HEK293 (cell line): ENCODE results near the gene LHFPL6.
A peak's percentile ranks its signal among the peaks of the same experiment; 100 is the strongest.

Source experiments
- EGR2 ChIP-seq: fragments of 450-650 bp; formaldehyde crosslinking; IDR thresholded peaks from 2 replicates; pipeline ENCODE4 v1.5.1; 2016; ENCODE audit warnings: low read depth, missing biosample characterization, missing genetic modification characterization
- OVOL3 ChIP-seq: fragments of 450-650 bp; formaldehyde crosslinking; IDR thresholded peaks from 2 replicates; pipeline ENCODE4 v1.5.1; 2016; ENCODE audit warnings: missing biosample characterization, missing genetic modification characterization
- SCRT1 ChIP-seq: fragments of 450-650 bp; formaldehyde crosslinking; IDR thresholded peaks from 2 replicates; pipeline ENCODE4 v1.5.1; 2016; ENCODE audit warnings: missing biosample characterization, missing genetic modification characterization, borderline replicate concordance
- SP2 ChIP-seq: fragments of 450-650 bp; formaldehyde crosslinking; IDR thresholded peaks from 2 replicates; pipeline ENCODE4 v1.5.1; 2016; ENCODE audit warnings: missing biosample characterization, missing genetic modification characterization
- WT1 ChIP-seq: fragments of 450-650 bp; formaldehyde crosslinking; IDR thresholded peaks from 2 replicates; pipeline ENCODE4 v1.5.1; 2016; ENCODE audit warnings: missing biosample characterization, missing genetic modification characterization
- ZFHX2 ChIP-seq: fragments of 450-650 bp; formaldehyde crosslinking; conservative IDR thresholded peaks from 2 replicates; pipeline ENCODE4 v1.5.1; 2016; ENCODE audit warnings: missing biosample characterization, missing genetic modification characterization
- ZNF112 ChIP-seq: fragments of 450-650 bp; formaldehyde crosslinking; IDR thresholded peaks from 2 replicates; pipeline ENCODE4 v1.5.0; 2017; ENCODE audit warnings: missing biosample characterization, missing genetic modification characterization
- ZNF138 ChIP-seq: fragments of 450-650 bp; formaldehyde crosslinking; IDR thresholded peaks from 2 replicates; pipeline ENCODE4 v1.5.1; 2016; ENCODE audit warnings: missing biosample characterization, missing genetic modification characterization, borderline replicate concordance
- ZNF16 ChIP-seq: fragments of 450-650 bp; formaldehyde crosslinking; IDR thresholded peaks from 2 replicates; pipeline ENCODE4 v1.5.1; 2016; ENCODE audit warnings: low read depth, missing biosample characterization, missing genetic modification characterization
- ZNF169 ChIP-seq: fragments of 450-650 bp; formaldehyde crosslinking; IDR thresholded peaks from 2 replicates; pipeline ENCODE4 v1.5.1; 2016; ENCODE audit warnings: missing biosample characterization, missing genetic modification characterization
- ZNF214 ChIP-seq: fragments of 450-650 bp; formaldehyde crosslinking; IDR thresholded peaks from 2 replicates; pipeline ENCODE4 v1.5.1; 2017; ENCODE audit warnings: missing biosample characterization, mild to moderate bottlenecking, missing genetic modification characterization, borderline replicate concordance
- ZNF274 ChIP-seq, 2 experiments: fragments of 200-500 bp in 1 of 2; fragments of 450-650 bp in 1 of 2; sonication (Bioruptor generic) in 1 of 2; formaldehyde crosslinking in 1 of 2; IDR thresholded peaks; 2 replicates each; pipeline versions ENCODE4 v1.5.1 to v1.6.1; 2014 to 2016; ENCODE audit warnings: borderline replicate concordance in 1 of 2, inconsistent platforms in 1 of 2, low read length in 1 of 2, missing biosample characterization in 1 of 2, missing genetic modification characterization in 1 of 2
- ZNF416 ChIP-seq: fragments of 450-650 bp; formaldehyde crosslinking; IDR thresholded peaks from 2 replicates; pipeline ENCODE4 v1.5.1; 2016; ENCODE audit warnings: missing biosample characterization, missing genetic modification characterization
- ZNF426 ChIP-seq: fragments of 450-650 bp; formaldehyde crosslinking; IDR thresholded peaks from 2 replicates; pipeline ENCODE4 v1.5.1; 2017; ENCODE audit warnings: missing biosample characterization, missing genetic modification characterization, mild to moderate bottlenecking, inconsistent platforms, moderate library complexity
- ZNF629 ChIP-seq: fragments of 450-650 bp; formaldehyde crosslinking; IDR thresholded peaks from 2 replicates; pipeline ENCODE4 v1.5.1; 2017; ENCODE audit warnings: missing biosample characterization, missing genetic modification characterization
- ZNF660 ChIP-seq: fragments of 450-650 bp; IDR thresholded peaks from 2 replicates; pipeline ENCODE4 v1.5.1; 2018; ENCODE audit warnings: missing biosample characterization, mild to moderate bottlenecking, missing genetic modification characterization
- ZNF677 ChIP-seq: fragments of 450-650 bp; IDR thresholded peaks from 2 replicates; pipeline ENCODE4 v1.5.0; 2018; ENCODE audit warnings: missing biosample characterization, mild to moderate bottlenecking, missing genetic modification characterization, moderate library complexity
- ZSCAN23 ChIP-seq: fragments of 450-650 bp; formaldehyde crosslinking; IDR thresholded peaks from 2 replicates; pipeline ENCODE4 v1.5.1; 2016; ENCODE audit warnings: missing biosample characterization, missing genetic modification characterization
- TF ChIP-seq, protein P1 (sequence below): fragments of 450-650 bp; formaldehyde crosslinking; IDR thresholded peaks from 2 replicates; pipeline ENCODE4 v1.5.1; 2016; ENCODE audit warnings: missing biosample characterization, missing genetic modification characterization, low read depth
- TF ChIP-seq, protein P2 (sequence below): fragments of 450-650 bp; formaldehyde crosslinking; IDR thresholded peaks from 2 replicates; pipeline ENCODE4 v1.5.1; 2016; ENCODE audit warnings: missing biosample characterization, missing genetic modification characterization
- TF ChIP-seq, protein P3 (sequence below): fragments of 450-650 bp; formaldehyde crosslinking; IDR thresholded peaks from 2 replicates; pipeline ENCODE4 v1.5.1; 2016; ENCODE audit warnings: missing biosample characterization, missing genetic modification characterization
- TF ChIP-seq, protein P4 (sequence below): fragments of 450-650 bp; formaldehyde crosslinking; IDR thresholded peaks from 2 replicates; pipeline ENCODE4 v1.5.1; 2016; ENCODE audit warnings: missing biosample characterization, missing genetic modification characterization
- TF ChIP-seq, protein P5 (sequence below): fragments of 450-650 bp; formaldehyde crosslinking; IDR thresholded peaks from 2 replicates; pipeline ENCODE4 v1.5.1; 2016; ENCODE audit warnings: missing biosample characterization, missing genetic modification characterization
- TF ChIP-seq, protein P6 (sequence below): fragments of 450-650 bp; formaldehyde crosslinking; IDR thresholded peaks from 2 replicates; pipeline ENCODE4 v1.5.1; 2016; ENCODE audit warnings: missing biosample characterization, missing genetic modification characterization
- TF ChIP-seq, protein P7 (sequence below): fragments of 450-650 bp; formaldehyde crosslinking; IDR thresholded peaks from 2 replicates; pipeline ENCODE4 v1.5.1; 2016; ENCODE audit warnings: missing biosample characterization, missing genetic modification characterization

LHFPL6 gene

DNA sequence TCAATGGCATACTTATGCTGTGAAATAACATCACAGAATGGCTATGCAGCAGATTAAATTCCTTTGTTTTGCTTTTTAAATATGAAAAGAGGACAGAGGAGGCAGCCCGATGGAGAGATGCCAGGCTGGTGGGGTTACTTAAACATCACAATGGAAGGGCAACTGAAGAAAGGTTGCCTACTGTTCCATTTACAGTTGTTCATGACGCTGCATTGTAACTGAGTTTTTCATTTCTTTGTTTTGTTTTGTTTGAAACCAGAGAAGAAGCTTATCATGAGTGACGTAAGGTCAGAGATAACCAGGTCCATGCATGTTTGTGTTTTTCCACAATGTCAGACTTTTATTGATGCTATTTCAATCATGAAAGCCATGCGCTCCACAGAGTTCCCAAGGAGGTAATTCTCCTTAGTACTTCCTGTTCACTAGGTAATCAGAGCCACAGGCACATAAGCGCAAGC is 273.8 kb downstream of the LHFPL6 start (continued):
- TF ChIP-seq, protein P1, sequence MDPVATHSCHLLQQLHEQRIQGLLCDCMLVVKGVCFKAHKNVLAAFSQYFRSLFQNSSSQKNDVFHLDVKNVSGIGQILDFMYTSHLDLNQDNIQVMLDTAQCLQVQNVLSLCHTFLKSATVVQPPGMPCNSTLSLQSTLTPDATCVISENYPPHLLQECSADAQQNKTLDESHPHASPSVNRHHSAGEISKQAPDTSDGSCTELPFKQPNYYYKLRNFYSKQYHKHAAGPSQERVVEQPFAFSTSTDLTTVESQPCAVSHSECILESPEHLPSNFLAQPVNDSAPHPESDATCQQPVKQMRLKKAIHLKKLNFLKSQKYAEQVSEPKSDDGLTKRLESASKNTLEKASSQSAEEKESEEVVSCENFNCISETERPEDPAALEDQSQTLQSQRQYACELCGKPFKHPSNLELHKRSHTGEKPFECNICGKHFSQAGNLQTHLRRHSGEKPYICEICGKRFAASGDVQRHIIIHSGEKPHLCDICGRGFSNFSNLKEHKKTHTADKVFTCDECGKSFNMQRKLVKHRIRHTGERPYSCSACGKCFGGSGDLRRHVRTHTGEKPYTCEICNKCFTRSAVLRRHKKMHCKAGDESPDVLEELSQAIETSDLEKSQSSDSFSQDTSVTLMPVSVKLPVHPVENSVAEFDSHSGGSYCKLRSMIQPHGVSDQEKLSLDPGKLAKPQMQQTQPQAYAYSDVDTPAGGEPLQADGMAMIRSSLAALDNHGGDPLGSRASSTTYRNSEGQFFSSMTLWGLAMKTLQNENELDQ (tag by site-specific recombination), result 0 out of 2 replicates have a peak, but pooled peaks have one; percentile 29
- TF ChIP-seq ZNF138, result no peak
- no peak for TF ChIP-seq EGR2 (tag by site-specific recombination)
- TF ChIP-seq, protein P2, sequence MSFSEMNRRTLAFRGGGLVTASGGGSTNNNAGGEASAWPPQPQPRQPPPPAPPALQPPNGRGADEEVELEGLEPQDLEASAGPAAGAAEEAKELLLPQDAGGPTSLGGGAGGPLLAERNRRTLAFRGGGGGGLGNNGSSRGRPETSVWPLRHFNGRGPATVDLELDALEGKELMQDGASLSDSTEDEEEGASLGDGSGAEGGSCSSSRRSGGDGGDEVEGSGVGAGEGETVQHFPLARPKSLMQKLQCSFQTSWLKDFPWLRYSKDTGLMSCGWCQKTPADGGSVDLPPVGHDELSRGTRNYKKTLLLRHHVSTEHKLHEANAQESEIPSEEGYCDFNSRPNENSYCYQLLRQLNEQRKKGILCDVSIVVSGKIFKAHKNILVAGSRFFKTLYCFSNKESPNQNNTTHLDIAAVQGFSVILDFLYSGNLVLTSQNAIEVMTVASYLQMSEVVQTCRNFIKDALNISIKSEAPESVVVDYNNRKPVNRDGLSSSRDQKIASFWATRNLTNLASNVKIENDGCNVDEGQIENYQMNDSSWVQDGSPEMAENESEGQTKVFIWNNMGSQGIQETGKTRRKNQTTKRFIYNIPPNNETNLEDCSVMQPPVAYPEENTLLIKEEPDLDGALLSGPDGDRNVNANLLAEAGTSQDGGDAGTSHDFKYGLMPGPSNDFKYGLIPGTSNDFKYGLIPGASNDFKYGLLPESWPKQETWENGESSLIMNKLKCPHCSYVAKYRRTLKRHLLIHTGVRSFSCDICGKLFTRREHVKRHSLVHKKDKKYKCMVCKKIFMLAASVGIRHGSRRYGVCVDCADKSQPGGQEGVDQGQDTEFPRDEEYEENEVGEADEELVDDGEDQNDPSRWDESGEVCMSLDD (tag by site-specific recombination), result no peak
- TF ChIP-seq SP2 (tag by site-specific recombination), result no peak
- TF ChIP-seq ZNF214 (tag by site-specific recombination), result no peak
- TF ChIP-seq ZNF169, result no peak
- TF ChIP-seq, protein P3, sequence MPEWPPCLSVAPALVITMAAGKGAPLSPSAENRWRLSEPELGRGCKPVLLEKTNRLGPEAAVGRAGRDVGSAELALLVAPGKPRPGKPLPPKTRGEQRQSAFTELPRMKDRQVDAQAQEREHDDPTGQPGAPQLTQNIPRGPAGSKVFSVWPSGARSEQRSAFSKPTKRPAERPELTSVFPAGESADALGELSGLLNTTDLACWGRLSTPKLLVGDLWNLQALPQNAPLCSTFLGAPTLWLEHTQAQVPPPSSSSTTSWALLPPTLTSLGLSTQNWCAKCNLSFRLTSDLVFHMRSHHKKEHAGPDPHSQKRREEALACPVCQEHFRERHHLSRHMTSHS (tag by site-specific recombination), result peak; percentile 71; the same call in 1 of the 2 replicates
- TF ChIP-seq SCRT1 (tag by site-specific recombination), result no peak
- TF ChIP-seq WT1 (tag by site-specific recombination), result no peak
- 0 out of 2 replicates have a peak, but pooled peaks have one; percentile 58 for TF ChIP-seq ZNF660 (tag by site-specific recombination)
- peak; percentile 98 for TF ChIP-seq ZNF629 (tag by site-specific recombination)
- 0 out of 2 replicates have a peak, but pooled peaks have one; percentile 37 for TF ChIP-seq ZSCAN23 (tag by site-specific recombination)
- TF ChIP-seq ZNF426, result no peak
- TF ChIP-seq, protein P4, sequence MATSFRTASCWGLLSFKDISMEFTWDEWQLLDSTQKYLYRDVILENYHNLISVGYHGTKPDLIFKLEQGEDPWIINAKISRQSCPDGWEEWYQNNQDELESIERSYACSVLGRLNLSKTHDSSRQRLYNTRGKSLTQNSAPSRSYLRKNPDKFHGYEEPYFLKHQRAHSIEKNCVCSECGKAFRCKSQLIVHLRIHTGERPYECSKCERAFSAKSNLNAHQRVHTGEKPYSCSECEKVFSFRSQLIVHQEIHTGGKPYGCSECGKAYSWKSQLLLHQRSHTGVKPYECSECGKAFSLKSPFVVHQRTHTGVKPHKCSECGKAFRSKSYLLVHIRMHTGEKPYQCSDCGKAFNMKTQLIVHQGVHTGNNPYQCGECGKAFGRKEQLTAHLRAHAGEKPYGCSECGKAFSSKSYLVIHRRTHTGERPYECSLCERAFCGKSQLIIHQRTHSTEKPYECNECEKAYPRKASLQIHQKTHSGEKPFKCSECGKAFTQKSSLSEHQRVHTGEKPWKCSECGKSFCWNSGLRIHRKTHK (tag by site-specific recombination), result no peak
- no peak for TF ChIP-seq ZNF16 (tag by site-specific recombination)
- TF ChIP-seq ZNF112 (tag by site-specific recombination), result no peak
- no peak for TF ChIP-seq ZNF416 (tag by site-specific recombination)
- TF ChIP-seq, protein P5, sequence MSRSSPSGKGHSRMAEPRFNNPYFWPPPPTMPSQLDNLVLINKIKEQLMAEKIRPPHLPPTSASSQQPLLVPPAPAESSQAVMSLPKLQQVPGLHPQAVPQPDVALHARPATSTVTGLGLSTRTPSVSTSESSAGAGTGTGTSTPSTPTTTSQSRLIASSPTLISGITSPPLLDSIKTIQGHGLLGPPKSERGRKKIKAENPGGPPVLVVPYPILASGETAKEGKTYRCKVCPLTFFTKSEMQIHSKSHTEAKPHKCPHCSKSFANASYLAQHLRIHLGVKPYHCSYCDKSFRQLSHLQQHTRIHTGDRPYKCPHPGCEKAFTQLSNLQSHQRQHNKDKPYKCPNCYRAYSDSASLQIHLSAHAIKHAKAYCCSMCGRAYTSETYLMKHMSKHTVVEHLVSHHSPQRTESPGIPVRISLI (tag by site-specific recombination), result no peak
- TF ChIP-seq OVOL3 (tag by site-specific recombination), result no peak
- TF ChIP-seq ZNF677 (tag by site-specific recombination), result no peak
- TF ChIP-seq ZNF274 (IDR thresholded peaks at IDR 0.05; ENCODE audit: low read length), result no peak
- TF ChIP-seq ZNF274 (tag by site-specific recombination; IDR thresholded peaks at IDR 0.05; ENCODE audit: borderline replicate concordance), result no peak
- no peak for TF ChIP-seq ZFHX2 (tag by site-specific recombination)
- TF ChIP-seq, protein P6, sequence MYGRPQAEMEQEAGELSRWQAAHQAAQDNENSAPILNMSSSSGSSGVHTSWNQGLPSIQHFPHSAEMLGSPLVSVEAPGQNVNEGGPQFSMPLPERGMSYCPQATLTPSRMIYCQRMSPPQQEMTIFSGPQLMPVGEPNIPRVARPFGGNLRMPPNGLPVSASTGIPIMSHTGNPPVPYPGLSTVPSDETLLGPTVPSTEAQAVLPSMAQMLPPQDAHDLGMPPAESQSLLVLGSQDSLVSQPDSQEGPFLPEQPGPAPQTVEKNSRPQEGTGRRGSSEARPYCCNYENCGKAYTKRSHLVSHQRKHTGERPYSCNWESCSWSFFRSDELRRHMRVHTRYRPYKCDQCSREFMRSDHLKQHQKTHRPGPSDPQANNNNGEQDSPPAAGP (tag by site-specific recombination), result no peak
- TF ChIP-seq, protein P7, sequence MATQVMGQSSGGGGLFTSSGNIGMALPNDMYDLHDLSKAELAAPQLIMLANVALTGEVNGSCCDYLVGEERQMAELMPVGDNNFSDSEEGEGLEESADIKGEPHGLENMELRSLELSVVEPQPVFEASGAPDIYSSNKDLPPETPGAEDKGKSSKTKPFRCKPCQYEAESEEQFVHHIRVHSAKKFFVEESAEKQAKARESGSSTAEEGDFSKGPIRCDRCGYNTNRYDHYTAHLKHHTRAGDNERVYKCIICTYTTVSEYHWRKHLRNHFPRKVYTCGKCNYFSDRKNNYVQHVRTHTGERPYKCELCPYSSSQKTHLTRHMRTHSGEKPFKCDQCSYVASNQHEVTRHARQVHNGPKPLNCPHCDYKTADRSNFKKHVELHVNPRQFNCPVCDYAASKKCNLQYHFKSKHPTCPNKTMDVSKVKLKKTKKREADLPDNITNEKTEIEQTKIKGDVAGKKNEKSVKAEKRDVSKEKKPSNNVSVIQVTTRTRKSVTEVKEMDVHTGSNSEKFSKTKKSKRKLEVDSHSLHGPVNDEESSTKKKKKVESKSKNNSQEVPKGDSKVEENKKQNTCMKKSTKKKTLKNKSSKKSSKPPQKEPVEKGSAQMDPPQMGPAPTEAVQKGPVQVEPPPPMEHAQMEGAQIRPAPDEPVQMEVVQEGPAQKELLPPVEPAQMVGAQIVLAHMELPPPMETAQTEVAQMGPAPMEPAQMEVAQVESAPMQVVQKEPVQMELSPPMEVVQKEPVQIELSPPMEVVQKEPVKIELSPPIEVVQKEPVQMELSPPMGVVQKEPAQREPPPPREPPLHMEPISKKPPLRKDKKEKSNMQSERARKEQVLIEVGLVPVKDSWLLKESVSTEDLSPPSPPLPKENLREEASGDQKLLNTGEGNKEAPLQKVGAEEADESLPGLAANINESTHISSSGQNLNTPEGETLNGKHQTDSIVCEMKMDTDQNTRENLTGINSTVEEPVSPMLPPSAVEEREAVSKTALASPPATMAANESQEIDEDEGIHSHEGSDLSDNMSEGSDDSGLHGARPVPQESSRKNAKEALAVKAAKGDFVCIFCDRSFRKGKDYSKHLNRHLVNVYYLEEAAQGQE (tag by site-specific recombination), result no peak
